Liver (tissue), 9 donors: ENCODE measurements around the gene GPR42. TPM values are rescaled to one million over a fixed set of nuclear protein-coding genes. Genes with fewer than 3 reads are reported as not detected.
"Not testable (repeated sequence)": the region's sequence is repeated elsewhere in the genome, so short reads cannot be mapped to it uniquely, and the experiment has no call there.

ENCODE experiments used
- DNase-seq: peaks from one replicate; pipeline ENCODE4 v3.0.0-alpha.2; 2017; ENCODE audit warnings: low spot score
- H3K27ac ChIP-seq, 2 donors: one replicate each; pipeline ENCODE4 v1.7.0; 2013; ENCODE audit warnings: inconsistent platforms in 2 of 2, low read length in 2 of 2, control low read depth in 1 of 2, low read depth in 1 of 2, mild to moderate bottlenecking in 1 of 2
- H3K27me3 ChIP-seq, 4 donors: one replicate each; pipeline versions ENCODE4 v1.6.1 to v1.7.0; 2013; ENCODE audit warnings: low read length in 3 of 4, inconsistent platforms in 1 of 4, mild to moderate bottlenecking in 1 of 4, moderate library complexity in 1 of 4; ENCODE audit not compliant: control insufficient read depth in 4 of 4, insufficient read depth in 4 of 4
- H3K36me3 ChIP-seq, 4 donors: one replicate each; pipeline versions ENCODE4 v1.6.1 to v1.7.0; 2013; ENCODE audit warnings: low read length in 3 of 4, mild to moderate bottlenecking in 3 of 4, low read depth in 1 of 4, moderate library complexity in 1 of 4; ENCODE audit not compliant: control insufficient read depth in 4 of 4, insufficient read depth in 3 of 4
- H3K4me1 ChIP-seq, 4 donors: one replicate each; pipeline versions ENCODE4 v1.6.1 to v1.7.0; 2013; ENCODE audit warnings: low read length in 3 of 4, mild to moderate bottlenecking in 3 of 4, moderate library complexity in 1 of 4; ENCODE audit not compliant: control insufficient read depth in 4 of 4, insufficient read depth in 4 of 4
- H3K4me3 ChIP-seq, 3 donors: one replicate each; pipeline versions ENCODE4 v1.6.1 to v1.7.0; 2013; ENCODE audit warnings: low read length in 3 of 3, control low read depth in 1 of 3, low read depth in 1 of 3, mild to moderate bottlenecking in 1 of 3
- H3K9ac ChIP-seq, 2 donors: one replicate each; pipeline ENCODE4 v1.7.0; 2013; ENCODE audit warnings: low read length in 2 of 2, mild to moderate bottlenecking in 2 of 2, moderate library complexity in 2 of 2, control low read depth in 1 of 2, low read depth in 1 of 2
- H3K9me3 ChIP-seq, 4 donors: one replicate each; pipeline versions ENCODE4 v1.6.1 to v1.7.0; 2013; ENCODE audit warnings: low read length in 3 of 4; ENCODE audit not compliant: control insufficient read depth in 4 of 4
- EGR1 ChIP-seq, 2 donors: IDR thresholded peaks; 2 replicates each; pipeline ENCODE4 v1.6.1; 2016 to 2018; ENCODE audit warnings: antibody characterized with exemption in 2 of 2, low read depth in 2 of 2
- FOXA1 ChIP-seq: IDR thresholded peaks from 2 replicates; pipeline ENCODE4 v1.6.1; 2016; ENCODE audit warnings: antibody characterized with exemption
- FOXA2 ChIP-seq: IDR thresholded peaks from 2 replicates; pipeline ENCODE4 v1.6.1; 2016; ENCODE audit warnings: antibody characterized with exemption
- HNF4A ChIP-seq, 2 donors: conservative IDR thresholded peaks; 2 replicates each; pipeline ENCODE4 v1.6.1; 2016; ENCODE audit warnings: antibody characterized with exemption in 2 of 2, mild to moderate bottlenecking in 2 of 2
- HNF4G ChIP-seq: IDR thresholded peaks from 2 replicates; pipeline ENCODE4 v1.6.1; 2016; ENCODE audit warnings: antibody characterized with exemption
- JUND ChIP-seq, 2 donors: IDR thresholded peaks; 2 replicates each; pipeline ENCODE4 v1.6.1; 2016; ENCODE audit warnings: antibody characterized with exemption in 2 of 2
- NR2F2 ChIP-seq: IDR thresholded peaks from 2 replicates; pipeline ENCODE4 v1.6.1; 2016; ENCODE audit warnings: antibody characterized with exemption
- RAD21 ChIP-seq, 2 donors: IDR thresholded peaks; 2 replicates each; pipeline ENCODE4 v1.6.1; 2016; ENCODE audit warnings: antibody characterized with exemption in 2 of 2, mild to moderate bottlenecking in 2 of 2
- RXRA ChIP-seq, 2 donors: IDR thresholded peaks; 2 replicates each; pipeline ENCODE4 v1.6.1; 2017 to 2018; ENCODE audit warnings: antibody characterized with exemption in 2 of 2, mild to moderate bottlenecking in 1 of 2
- SP1 ChIP-seq: IDR thresholded peaks from 2 replicates; pipeline ENCODE4 v1.6.1; 2018; ENCODE audit warnings: antibody characterized with exemption, mild to moderate bottlenecking
- TAF1 ChIP-seq: conservative IDR thresholded peaks from 2 replicates; pipeline ENCODE4 v1.6.1; 2016; ENCODE audit warnings: antibody characterized with exemption, mild to moderate bottlenecking
- YY1 ChIP-seq: IDR thresholded peaks from 2 replicates; pipeline ENCODE4 v1.6.1; 2016; ENCODE audit warnings: antibody characterized with exemption, mild to moderate bottlenecking
- WGBS: extraction: QIAGEN DNeasy Blood & Tissue Kit; methylation state at CpG from one replicate; pipeline ENCODE4 v1.1.7; 2013; 5-methylcytosine and 5-hydroxymethylcytosine counted together
- polyA plus RNA-seq, 2 donors: library from polyadenylated mRNA; stranded (reverse) in 1 of 2; unstranded in 1 of 2; fragments of 200-250 nt in 1 of 2; fragments of >200 nt in 1 of 2; fragmentation: Nextera tagmentation in 1 of 2; extraction: Ambion mirVana in 1 of 2; gene quantifications; one replicate each; pipeline versions ENCODE4 v1.2.1 to v1.2.3, GENCODE V29; 2013 to 2015
- total RNA-seq, 2 donors: library from RNA; depleted of rRNA; stranded (reverse); fragments of >200 nt; gene quantifications; one replicate each; pipeline ENCODE4 v1.2.3, GENCODE V29; 2014
- TF ChIP-seq, protein P1 (sequence below): IDR thresholded peaks from 2 replicates; pipeline ENCODE4 v1.6.1; 2016; ENCODE audit warnings: antibody characterized with exemption
- TF ChIP-seq, protein P2 (sequence below): IDR thresholded peaks from 2 replicates; pipeline ENCODE4 v1.6.1; 2016; ENCODE audit warnings: antibody characterized with exemption
- TF ChIP-seq, protein P3 (sequence below): fragments of 150-350 bp; IDR thresholded peaks from 2 replicates; pipeline ENCODE4 v1.5.1; 2017; ENCODE audit warnings: improper control_type of control experiment, low read depth, low read length; ENCODE audit not compliant: missing input control
- TF ChIP-seq, protein P4 (sequence below): IDR thresholded peaks from 2 replicates; pipeline ENCODE4 v1.6.1; 2016; ENCODE audit warnings: antibody characterized with exemption
- donor health status: healthy.
- donor health status: healthy.
- donor health status: healthy.
- donor health status: healthy.
- donor health status: healthy.

The GPR42 gene
- total and polyA plus RNA-seq, 4 donors = not detected

DNA sequence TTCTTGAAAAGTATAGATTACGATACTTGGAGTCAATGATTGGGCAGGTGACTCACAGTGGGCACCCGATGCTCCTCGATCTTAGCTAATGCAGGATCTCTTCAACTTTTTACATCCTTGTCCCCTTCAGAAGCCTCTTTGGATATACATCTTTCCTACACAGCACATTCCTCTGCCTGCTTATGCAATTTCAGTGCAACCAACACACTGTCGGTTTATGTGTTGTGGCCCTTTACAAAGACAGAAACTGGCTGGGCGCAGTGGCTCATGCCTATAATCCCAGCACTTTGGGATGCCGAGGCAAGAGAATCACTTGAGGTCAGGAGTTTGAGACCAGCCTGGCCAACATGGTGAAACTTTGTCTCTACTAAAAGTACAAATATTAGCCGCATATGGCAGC is 2.6 kb downstream of the GPR42 start:
- no peak overlapping the region for H3K9ac ChIP-seq
- no peak overlapping the region for H3K4me3 ChIP-seq
- H3K4me1 ChIP-seq = no peaks in the 10 kb centered on the region
- WGBS = 78% methylated on average over 7 of the region's 7 CpGs
- no peak overlapping the region for H3K27ac ChIP-seq
- TF ChIP-seq NR2F2 = no peak
- no peak for TF ChIP-seq FOXA1
- no peak for TF ChIP-seq RAD21 (IDR thresholded peaks at IDR 0.05)
- no peak for TF ChIP-seq JUND (IDR thresholded peaks at IDR 0.05)
- TF ChIP-seq, protein P1, sequence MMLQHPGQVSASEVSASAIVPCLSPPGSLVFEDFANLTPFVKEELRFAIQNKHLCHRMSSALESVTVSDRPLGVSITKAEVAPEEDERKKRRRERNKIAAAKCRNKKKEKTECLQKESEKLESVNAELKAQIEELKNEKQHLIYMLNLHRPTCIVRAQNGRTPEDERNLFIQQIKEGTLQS = no peak
- TF ChIP-seq FOXA2 = no peak
- no peak for DNase-seq
- H3K9me3 ChIP-seq = no peaks in the 10 kb centered on the region
- H3K27me3 ChIP-seq = no peaks in the 10 kb centered on the region
- no peaks in the 10 kb centered on the region for H3K36me3 ChIP-seq

DNA sequence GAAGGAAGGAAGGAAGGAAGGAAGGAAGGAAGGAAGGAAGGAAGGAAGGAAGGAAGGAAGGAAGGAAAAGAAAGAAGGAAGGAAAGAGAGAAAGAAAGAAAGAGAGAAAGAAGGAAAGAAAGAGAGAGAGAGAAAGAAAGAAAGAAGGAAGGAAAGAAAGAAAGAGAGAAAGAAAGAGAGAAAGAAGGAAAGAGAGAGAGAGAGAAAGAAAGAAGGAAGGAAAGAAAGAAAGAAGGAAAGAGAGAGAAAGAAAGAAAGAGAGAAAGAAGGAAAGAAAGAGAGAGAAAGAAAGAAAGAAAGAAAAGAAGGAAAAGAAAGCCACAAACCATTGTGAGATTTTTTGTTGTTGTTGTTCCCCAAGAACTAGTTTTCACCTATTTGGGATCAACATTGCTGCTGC is 3.2 kb downstream of the GPR42 start:
- H3K9ac ChIP-seq, DNase-seq, H3K4me3 ChIP-seq, H3K36me3 ChIP-seq, H3K27me3 ChIP-seq, H3K9me3 ChIP-seq, H3K27ac ChIP-seq, H3K4me1 ChIP-seq: not testable (repeated sequence)

DNA sequence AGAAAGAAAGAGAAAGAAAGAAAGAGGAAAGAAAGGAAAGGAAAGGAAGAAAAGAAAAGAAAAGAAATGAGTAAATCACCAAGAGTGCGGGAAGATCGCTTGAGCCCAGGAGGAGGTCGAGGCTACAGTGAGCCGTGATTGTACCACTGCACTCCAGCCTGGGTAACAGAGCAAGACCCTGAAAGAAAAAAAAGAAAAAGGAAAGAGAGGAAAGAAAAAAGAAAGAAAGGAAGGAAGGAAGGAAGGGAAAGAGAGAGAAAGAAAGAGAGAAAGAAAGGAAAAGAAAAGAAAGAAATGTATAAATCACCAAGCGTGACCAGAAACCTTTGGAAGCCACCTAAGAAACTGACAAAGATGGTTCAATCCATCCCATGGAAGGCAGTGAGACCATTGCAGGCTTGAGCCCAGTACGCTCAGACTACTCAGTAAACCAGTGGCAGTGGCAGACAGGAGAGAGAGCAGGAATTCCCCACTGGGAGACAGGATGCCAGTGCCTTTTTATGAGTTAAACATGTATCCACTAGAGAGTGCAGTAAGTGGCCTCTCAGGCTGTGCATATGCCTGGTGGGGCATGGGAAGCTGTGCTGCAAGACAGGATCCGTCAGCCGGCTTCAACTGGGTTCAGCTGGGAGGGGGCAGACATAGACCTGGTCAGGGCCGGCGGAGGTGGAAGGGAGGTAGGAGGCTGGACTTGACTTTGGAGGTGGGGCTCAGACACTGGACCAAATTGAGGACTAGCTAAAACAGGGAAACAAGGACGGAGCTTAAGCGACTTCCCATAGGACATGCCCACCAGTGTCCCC is 4.8 kb downstream of the GPR42 start:
- Histone ChIP-seq H3K4me3 (no peak overlapping the region), H3K4me1 (peaks cover 0 to 3% (median under 1%) of the 10 kb centered on the region in 4 donors), H3K27me3 (no peaks in the 10 kb centered on the region), H3K36me3 (no peaks in the 10 kb centered on the region), H3K9ac (no peak overlapping the region), H3K27ac (no peak overlapping the region), H3K9me3 (no peaks in the 10 kb centered on the region)
- DNase-seq = no peak
- 93% methylated on average over 12 of the region's 12 CpGs for WGBS
- TF ChIP-seq, protein P1 = no peak
- TF ChIP-seq YY1 (no peak), HNF4A (conservative IDR thresholded peaks at IDR 0.05) (no peak), SP1 (no peak), RAD21 (IDR thresholded peaks at IDR 0.05) (no peak), HNF4G (no peak)
- TF ChIP-seq, protein P2, sequence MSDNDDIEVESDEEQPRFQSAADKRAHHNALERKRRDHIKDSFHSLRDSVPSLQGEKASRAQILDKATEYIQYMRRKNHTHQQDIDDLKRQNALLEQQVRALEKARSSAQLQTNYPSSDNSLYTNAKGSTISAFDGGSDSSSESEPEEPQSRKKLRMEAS = no peak

DNA sequence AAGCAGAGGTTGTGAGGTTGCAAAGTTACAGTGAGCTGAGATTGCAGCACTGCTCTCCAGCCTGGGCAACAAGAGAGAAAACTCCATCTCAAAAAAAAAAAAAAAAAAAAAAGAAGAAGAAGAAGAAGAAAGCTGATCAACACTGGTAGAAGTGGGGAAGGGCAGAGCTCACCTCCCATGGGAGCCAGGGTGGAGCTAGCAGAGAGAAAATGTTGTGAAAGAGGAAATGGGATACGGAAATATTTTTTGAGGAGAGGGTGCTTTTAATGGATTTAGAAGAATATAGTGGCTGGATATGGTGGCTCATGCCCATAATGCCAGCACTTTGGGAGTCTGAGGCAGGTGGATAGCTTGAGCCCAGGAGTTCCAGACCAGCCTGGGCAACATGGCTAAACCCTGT is 6.8 kb downstream of the GPR42 start:
- no peaks in the 10 kb centered on the region for H3K36me3 ChIP-seq
- 33% methylated on average over 1 of the region's 1 CpG for WGBS
- DNase-seq = no peak
- H3K9me3 ChIP-seq = no peaks in the 10 kb centered on the region
- no peak overlapping the region for H3K27ac ChIP-seq
- H3K4me1 ChIP-seq = peaks cover 0 to 5% (median under 1%) of the 10 kb centered on the region in 4 donors
- no peaks in the 10 kb centered on the region for H3K27me3 ChIP-seq
- no peak overlapping the region for H3K4me3 ChIP-seq
- H3K9ac ChIP-seq = no peak overlapping the region
- TF ChIP-seq JUND (IDR thresholded peaks at IDR 0.05) = no peak
- TF ChIP-seq, protein P3, sequence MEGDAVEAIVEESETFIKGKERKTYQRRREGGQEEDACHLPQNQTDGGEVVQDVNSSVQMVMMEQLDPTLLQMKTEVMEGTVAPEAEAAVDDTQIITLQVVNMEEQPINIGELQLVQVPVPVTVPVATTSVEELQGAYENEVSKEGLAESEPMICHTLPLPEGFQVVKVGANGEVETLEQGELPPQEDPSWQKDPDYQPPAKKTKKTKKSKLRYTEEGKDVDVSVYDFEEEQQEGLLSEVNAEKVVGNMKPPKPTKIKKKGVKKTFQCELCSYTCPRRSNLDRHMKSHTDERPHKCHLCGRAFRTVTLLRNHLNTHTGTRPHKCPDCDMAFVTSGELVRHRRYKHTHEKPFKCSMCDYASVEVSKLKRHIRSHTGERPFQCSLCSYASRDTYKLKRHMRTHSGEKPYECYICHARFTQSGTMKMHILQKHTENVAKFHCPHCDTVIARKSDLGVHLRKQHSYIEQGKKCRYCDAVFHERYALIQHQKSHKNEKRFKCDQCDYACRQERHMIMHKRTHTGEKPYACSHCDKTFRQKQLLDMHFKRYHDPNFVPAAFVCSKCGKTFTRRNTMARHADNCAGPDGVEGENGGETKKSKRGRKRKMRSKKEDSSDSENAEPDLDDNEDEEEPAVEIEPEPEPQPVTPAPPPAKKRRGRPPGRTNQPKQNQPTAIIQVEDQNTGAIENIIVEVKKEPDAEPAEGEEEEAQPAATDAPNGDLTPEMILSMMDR = no peak
- TF ChIP-seq, protein P1 = no peak
- TF ChIP-seq, protein P2 = no peak
- TF ChIP-seq HNF4G = no peak
- TF ChIP-seq HNF4A (conservative IDR thresholded peaks at IDR 0.05) = no peak
- no peak for TF ChIP-seq SP1
- no peak for TF ChIP-seq YY1
- TF ChIP-seq TAF1 = no peak
- TF ChIP-seq NR2F2 = no peak
- TF ChIP-seq, protein P4, sequence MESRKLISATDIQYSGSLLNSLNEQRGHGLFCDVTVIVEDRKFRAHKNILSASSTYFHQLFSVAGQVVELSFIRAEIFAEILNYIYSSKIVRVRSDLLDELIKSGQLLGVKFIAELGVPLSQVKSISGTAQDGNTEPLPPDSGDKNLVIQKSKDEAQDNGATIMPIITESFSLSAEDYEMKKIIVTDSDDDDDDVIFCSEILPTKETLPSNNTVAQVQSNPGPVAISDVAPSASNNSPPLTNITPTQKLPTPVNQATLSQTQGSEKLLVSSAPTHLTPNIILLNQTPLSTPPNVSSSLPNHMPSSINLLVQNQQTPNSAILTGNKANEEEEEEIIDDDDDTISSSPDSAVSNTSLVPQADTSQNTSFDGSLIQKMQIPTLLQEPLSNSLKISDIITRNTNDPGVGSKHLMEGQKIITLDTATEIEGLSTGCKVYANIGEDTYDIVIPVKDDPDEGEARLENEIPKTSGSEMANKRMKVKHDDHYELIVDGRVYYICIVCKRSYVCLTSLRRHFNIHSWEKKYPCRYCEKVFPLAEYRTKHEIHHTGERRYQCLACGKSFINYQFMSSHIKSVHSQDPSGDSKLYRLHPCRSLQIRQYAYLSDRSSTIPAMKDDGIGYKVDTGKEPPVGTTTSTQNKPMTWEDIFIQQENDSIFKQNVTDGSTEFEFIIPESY = no peak
- no peak for TF ChIP-seq FOXA1
- TF ChIP-seq RXRA (IDR thresholded peaks at IDR 0.05) = no peak
- no peak for TF ChIP-seq EGR1 (IDR thresholded peaks at IDR 0.05; ENCODE audit: low read depth in 2 of 2)
- no peak for TF ChIP-seq RAD21 (IDR thresholded peaks at IDR 0.05)
